KBM-7 (cell line): Measurements from ENCODE around the gene CCDC82.

Experiments
- DNase-seq: peaks from one replicate; pipeline ENCODE4 v3.0.0-alpha.2; 2015
- in situ Hi-C: fragments of 300-500 bp; cut with MboI; formaldehyde crosslinking; loops from 2 replicates; pipeline ENCODE4 v1.14.3; 2020; ENCODE audit warnings: low sequenced_read_pairs, low pct_unique_long_range_greater_than_20kb, mixed read lengths

CCDC82 gene

GRCh38 chr11:96332126-96332771 is 57.5 kb downstream of the CCDC82 start:
- in situ Hi-C loops: no loop called here
- no peak for DNase-seq

GRCh38 chr11:96331699-96332116 is 58.0 kb downstream of the CCDC82 start:
- in situ Hi-C loops: no loop called here
- no peak for DNase-seq

- no peak for DNase-seq
- in situ Hi-C loops: no loop called here
Observed at GRCh38 chr11:96330511-96330859, 59.2 kb downstream of the CCDC82 start.

- in situ Hi-C loops: no loop called here
Observed at GRCh38 chr11:96329855-96330510, 59.7 kb downstream of the CCDC82 start.

GRCh38 chr11:96329419-96329818 is 60.3 kb downstream of the CCDC82 start:
- DNase-seq: no peak
- in situ Hi-C loops: no loop called here

More at GRCh38 chr11:96329855-96330510, 59.7 kb downstream of the CCDC82 start:
- DNase-seq: no peak

GRCh38 chr11:96328395-96329010 is 61.2 kb downstream of the CCDC82 start:
- no peak for DNase-seq
- in situ Hi-C loops: no loop called here

- no peak for DNase-seq
- in situ Hi-C loops: no loop called here
Observed at GRCh38 chr11:96326959-96327358, 62.8 kb downstream of the CCDC82 start.

- DNase-seq: no peak
- in situ Hi-C loops: no loop called here
Observed at GRCh38 chr11:96324912-96325311, 64.8 kb downstream of the CCDC82 start.

- DNase-seq: no peak
- in situ Hi-C loops: no loop called here
Observed at GRCh38 chr11:96323642-96323985, 66.1 kb downstream of the CCDC82 start.

- no peak for DNase-seq
- in situ Hi-C loops: no loop called here
Observed at GRCh38 chr11:96322775-96323641, 66.7 kb downstream of the CCDC82 start.

- DNase-seq: no peak
- in situ Hi-C loops: no loop called here
Observed at GRCh38 chr11:96321091-96321490, 68.6 kb downstream of the CCDC82 start.

- no peak for DNase-seq
- in situ Hi-C loops: no loop called here
Observed at GRCh38 chr11:96319898-96320656, 69.6 kb downstream of the CCDC82 start.

- in situ Hi-C loops: no loop called here
- no peak for DNase-seq
Observed at GRCh38 chr11:96318850-96319249, 70.9 kb downstream of the CCDC82 start.

GRCh38 chr11:96318399-96318798 is 71.3 kb downstream of the CCDC82 start:
- no peak for DNase-seq
- in situ Hi-C loops: no loop called here

GRCh38 chr11:96317985-96318384 is 71.7 kb downstream of the CCDC82 start:
- in situ Hi-C loops: no loop called here
- DNase-seq: no peak

GRCh38 chr11:96317571-96317970 is 72.1 kb downstream of the CCDC82 start:
- in situ Hi-C loops: no loop called here
- no peak for DNase-seq

- no peak for DNase-seq
- in situ Hi-C loops: no loop called here
Observed at GRCh38 chr11:96316869-96317268, 72.8 kb downstream of the CCDC82 start.

GRCh38 chr11:96315476-96315875 is 74.2 kb downstream of the CCDC82 start:
- no peak for DNase-seq
- in situ Hi-C loops: no loop called here

GRCh38 chr11:96314326-96315020 is 75.2 kb downstream of the CCDC82 start:
- DNase-seq: peak; percentile 32
- in situ Hi-C loops: no loop called here
